Limb (tissue), 2 donors: ENCODE results near the gene PTPRN2.
"Not testable (repeated sequence)": the region's sequence is repeated elsewhere in the genome, so short reads cannot be mapped to it uniquely, and the experiment has no call there.

Experiments
- DNase-seq, 2 donors: peaks; one replicate each; pipeline ENCODE4 v3.0.0-alpha.2; 2016; ENCODE audit errors: extremely low spot score in 2 of 2

The PTPRN2 gene

DNA sequence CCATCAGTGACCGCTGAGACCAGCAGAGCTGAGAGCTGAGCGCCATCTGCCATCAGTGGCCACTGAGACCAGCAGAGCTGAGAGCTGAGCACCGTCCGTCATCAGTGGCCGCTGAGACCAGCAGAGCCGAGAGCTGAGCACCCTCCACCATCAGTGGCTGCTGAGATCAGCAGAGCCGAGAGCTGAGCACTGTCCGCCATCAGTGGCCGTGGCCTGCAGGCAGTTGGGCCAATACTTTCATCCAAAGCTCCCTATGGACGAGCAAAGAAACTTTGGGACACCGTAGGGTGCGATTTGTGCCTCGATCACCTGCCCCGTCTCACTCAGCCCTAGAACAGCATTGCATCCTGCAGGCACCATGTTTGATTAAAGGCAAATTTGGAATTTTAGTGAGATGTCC is 985.0 kb downstream of the PTPRN2 start:
- no peak for DNase-seq

DNA sequence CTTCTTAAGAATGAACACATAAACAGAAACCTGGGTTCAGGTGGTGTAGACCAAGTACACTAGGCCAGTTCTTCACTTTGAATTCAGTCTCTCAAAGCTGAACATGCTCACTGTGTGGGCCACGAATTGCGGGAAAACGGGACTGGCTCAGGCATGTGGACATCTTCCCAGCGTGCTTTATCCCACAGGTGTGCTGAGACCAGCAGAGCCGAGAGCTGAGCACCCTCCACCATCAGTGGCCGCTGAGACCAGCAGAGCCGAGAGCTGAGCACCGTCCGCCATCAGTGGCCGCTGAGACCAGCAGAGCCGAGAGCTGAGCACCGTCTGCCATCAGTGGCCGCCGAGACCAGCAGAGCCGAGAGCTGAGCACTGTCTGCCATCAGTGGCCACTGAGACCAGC is 985.5 kb downstream of the PTPRN2 start:
- no peak for DNase-seq

DNA sequence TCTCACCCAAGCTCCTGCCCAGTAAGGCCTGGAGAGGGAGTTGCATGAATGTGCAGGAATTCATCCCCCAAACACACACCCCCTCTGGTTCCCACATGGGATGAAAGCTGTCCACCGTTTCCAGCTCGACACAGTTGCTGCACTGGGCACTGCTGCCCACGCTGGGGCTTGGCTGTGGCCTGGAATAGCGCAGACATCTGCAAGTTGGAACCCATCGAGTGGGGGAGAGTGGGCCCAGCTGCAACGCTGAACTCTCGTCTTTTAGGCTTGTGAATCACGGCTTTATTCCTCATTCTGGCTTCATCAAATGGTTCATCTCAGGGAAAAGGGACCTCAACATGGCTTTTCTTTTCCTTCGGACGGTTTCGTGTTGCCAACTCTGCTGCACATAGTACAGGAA is 986.1 kb downstream of the PTPRN2 start:
- no peak for DNase-seq

DNA sequence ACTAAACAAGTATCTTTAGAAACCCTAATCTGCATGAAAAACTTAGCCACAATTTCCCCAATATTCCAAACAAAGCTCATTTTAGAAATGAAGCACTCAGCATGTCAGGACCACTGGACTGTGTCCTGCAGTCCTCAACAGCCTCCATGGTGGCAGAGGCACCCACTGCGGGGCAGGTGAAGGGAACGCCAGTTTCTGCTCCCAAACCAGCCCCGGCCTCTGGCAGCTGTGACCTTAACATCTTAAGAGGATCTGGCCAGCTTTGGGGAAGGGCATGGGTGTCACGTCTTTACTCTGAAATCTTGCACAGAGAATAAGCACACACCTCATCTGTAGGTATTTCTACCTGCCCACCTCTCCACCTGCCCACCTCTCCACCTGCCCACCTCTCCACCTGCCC is 988.1 kb downstream of the PTPRN2 start:
- no peak for DNase-seq

DNA sequence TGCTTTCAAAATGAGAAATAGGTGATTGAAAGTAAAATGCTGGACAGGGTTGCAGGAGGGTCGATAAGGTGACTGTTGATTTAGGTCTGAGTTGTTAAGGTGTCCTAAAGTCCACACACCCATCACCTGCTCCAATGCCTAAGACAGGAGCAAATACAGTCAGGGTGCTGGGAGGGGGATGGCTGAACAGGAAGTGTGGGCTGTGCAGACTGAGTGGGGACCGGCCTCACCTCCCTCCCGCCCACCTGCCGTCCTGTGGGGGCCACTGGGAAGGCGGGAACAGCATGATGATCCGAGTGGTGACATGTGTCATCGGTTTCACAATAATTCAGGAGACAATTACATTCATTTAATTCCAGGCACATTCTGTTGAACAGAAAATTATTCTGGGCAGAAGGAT is 990.1 kb downstream of the PTPRN2 start:
- DNase-seq, result no peak

DNA sequence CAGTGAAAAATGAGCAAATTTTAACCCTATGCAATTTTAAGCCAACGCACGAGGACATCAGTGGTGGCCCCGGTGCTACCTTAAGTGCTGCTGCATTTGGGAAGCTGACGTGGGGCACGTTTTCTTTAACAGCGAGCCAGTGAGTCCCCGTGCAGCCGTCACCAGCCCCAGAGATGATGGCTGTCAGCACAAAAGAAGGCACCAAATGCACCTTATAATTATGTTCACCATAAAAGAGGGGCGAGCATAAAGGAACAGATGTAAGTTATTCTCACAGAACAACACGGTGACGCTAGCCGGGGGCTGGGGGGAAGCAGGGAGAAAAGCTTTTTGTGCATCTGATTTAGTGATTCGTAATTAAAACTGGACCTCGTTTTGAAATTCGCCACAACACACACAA is 990.7 kb downstream of the PTPRN2 start:
- DNase-seq, result no peak

DNA sequence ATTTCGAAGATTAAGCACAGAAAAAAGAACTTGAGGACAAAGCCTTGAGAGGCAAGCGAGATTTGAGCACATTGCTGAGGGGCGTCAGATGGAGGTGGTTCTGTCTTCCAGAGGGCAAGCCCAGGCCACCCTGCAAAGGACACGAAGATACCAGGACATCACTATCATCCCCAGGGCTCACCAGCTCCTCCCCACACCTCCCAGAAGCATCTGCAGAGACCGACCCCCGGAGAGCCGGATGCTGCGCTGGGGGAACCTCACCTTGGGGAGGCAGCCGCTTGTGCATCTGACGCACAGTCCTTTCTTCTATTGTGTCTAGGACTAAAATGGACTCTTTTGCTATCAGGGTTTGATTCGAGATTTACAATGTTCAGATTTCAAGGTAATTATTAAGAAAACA is 991.2 kb downstream of the PTPRN2 start:
- DNase-seq, result no peak

DNA sequence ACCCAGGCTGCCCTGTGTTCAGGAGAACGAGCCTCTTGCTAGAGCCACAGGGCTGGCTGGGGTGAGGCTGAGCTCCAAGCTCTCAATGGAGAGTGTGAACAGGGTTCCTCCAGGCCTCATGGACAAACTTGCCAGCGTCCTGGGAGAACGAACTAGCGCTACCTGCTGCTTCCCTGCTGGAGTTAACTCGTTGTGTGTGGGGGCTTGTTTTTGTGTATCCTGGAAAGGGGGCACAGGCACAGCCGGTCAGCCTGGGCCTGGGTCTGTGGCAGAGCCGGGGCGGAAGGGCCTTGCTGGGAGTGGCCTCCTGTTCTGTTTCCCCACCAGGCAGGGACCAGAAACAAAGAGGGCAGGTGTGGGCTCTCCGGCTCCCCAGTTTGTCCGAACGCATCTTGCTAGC is 991.6 kb downstream of the PTPRN2 start:
- no peak for DNase-seq

DNA sequence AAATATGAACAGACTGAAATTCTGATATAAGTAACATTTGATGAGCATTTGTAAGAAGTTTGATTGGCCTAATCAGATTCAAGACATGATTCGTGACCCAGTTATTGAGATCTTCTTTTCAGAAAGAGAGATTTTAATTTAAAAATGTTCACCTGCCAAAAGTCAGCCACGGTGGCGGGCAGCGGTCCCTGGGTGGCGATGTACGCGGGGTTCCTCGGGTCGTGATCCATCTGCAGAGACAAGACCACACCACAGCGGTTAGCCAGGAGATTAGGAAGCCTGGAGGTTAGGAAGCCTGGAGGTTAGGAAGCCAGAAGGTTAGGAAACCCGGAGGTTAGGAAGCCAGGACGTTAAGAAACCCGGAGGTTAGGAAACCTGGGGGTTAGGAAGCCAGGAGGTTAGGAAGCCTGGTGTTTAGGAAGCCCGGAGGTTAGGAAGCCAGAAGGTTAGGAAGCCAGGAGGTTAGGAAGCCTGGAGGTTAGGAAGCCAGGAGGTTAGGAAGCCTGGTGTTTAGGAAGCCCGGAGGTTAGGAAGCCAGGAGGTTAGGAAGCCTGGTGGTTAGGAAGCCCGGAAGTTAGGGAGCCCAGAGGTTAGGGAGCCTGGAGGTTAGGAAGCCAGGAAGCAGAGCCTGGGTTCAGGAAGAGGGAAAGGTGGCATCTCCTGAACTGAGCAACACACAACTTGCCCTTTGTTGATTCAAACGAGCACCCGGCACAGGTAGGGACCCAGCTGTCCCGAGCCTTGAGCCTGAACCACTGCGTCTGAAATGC is 992.4 kb downstream of the PTPRN2 start:
- DNase-seq, result no peak

DNA sequence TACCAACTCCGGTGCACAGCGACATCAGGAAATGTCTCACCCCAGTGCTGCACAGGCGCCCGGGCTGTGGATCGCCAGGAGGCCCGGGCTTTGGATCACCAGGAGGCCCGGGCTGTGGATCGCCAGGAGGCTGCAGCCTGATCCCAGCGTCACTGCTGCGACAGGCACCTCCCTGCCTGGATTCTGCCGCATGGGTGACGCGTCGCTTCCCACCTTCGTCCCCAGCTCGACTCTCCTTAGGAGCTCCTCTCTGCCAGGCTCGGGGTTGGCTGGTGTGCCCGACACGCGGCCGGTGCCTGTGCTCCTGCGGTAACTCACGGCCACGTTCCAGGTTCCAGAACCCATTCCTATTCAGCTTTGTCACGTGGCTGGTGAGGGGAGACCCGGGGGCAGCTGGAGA is 993.3 kb downstream of the PTPRN2 start:
- no peak for DNase-seq

DNA sequence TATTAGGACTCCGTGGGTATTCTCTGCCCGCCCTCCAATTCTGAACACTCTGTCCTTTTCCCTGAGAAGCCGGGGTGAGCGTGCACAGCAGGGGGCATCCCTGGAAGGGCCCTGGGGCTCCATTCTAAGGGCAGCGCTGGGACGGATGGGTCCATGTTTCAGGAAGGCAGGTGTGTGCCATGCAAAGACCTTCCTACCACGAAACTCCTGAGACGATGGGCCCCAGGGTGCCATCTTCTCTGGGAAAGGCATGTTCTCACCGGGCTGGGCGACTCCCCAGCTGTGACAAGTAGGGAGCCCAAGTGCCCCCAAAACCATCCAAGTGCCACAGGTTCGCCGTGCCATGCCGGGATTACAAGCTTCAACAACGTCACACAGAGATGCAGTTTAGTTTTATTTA is 994.1 kb downstream of the PTPRN2 start:
- DNase-seq, result no peak

DNA sequence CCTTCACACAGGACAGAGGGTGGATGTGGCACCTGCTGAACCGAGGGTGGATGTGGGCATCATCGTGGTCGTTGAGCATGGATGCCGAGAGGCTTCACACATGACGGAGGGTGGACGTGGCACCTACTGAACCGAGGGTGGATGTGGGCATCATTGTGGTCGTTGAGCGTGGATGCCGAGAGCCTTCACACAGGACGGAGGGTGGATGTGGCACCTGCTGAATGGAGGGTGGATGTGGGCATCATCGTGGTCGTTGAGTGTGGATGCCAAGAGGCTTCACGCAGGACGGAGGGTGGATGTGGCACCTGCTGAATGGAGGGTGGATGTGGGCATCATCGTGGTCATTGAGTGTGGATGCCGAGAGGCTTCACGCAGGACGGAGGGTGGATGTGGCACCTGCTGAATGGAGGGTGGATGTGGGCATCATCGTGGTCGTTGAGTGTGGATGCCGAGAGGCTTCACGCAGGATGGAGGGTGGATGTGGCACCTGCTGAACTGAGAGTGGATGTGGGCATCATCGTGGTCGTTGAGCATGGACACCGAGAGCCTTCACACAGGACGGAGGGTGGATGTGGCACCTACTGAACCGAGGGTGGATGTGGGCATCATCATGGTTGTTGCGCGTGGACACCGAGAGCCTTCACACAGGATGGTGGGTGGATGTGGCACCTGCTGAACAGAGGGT is 994.8 kb downstream of the PTPRN2 start:
- DNase-seq, result not testable (repeated sequence)

DNA sequence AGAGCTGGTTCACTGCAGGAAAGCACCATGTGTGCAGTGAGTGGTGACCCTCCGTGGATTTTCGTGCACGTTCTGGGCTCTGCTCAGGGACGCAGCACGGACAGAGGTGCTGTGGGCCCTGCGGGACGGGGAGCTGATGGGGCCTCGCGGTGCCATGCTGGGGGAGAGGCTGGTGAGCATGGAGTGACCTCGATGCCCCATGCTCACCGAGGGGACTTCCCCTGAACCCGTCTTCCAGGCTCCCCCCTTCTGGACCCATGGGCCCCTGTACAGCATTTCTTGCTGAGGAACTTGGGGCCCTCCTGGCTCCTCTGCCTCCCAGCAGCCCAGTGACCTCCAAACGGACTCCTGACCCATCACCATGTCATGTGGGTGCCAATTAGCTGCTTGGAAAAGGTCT is 997.1 kb downstream of the PTPRN2 start:
- DNase-seq, result no peak

DNA sequence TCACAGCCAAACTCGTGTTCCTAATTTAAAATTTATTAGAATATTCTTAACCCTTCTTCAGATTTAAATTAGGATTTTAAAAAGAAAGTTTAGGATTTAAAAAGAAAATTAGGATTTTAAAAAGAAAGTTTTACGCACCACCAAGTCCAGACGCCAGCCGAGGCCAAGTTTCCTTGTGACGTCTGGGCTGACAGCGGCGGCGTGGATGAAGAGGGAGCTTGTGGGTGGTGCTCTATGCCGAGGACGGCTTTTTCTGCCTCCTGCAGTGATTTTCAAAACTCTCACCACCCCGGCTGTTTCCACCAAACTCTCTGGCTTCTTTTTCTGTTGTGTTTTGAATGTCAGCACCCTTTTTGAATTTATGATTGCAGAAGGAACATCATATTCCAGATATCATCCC is 997.9 kb downstream of the PTPRN2 start:
- DNase-seq, result no peak

DNA sequence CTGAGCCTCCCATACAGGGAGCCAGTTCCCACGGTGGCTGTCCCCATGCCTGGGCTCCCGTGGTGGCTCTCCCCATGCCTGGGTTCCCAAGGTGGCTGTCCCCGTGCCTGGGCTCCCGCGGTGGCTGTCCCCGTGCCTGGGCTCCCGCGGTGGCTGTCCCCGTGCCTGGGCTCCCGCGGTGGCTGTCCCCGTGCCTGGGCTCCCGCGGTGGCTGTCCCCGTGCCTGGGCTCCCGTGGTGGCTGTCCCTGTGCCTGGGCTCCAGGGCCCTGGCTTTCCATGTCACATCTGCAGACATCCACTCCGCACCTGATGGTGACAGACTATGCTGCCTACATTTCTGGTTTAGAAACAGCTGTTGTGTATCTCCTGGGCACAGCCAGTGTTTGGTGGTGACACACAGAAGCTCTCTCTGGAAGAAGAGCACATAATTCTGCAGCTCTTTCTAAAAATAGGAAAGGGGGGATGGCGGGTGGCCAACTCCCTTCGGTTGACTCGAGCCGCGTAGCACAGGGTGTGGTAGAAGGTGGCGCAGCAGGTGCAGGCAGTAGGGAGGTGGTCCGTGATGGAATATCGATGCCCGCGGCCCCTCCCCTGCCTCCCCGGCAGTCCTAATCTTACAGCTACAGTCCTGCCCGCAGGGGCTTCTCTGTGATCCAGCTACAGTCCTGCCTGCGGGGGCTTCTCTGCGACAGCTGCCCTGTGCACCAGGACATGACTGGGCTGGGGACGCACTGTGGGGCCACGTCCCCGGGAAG is 999.6 kb downstream of the PTPRN2 start:
- DNase-seq, result no peak

DNA sequence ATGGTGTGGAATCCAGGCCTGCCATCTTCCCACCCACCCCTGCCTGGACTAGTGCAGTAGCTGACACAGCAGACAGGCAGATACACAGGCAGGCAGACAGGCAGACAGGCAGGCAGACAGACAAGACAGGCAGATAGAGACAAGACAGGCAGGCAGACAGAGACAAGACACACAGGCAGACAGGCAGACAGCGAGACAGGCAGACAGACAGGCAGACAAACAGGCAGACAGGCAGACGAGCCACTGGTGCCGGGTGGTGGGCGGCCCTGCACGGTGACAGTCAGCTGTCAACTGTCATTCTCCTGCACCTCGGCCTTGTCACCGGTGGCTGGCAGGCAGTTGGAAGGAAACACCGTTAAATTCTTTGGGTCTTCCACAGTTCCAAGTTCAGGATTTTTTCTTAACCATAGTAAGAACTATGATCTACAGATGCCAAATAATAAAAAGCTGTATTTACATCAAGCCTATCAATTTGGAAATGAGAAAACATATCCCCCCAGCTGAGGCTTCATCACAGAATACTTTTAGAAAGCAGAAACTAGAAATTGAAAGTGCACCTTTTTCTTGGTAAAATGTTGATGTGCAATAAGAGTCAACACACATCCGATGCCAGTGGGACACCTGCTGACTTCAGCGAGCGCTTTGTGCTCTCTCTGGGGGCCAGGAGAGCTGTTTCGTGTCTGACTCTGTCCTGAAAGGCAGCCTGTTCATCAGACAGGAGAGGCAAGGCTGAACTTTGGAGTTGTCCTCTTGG is 1000.4 kb downstream of the PTPRN2 start:
- DNase-seq, result no peak

DNA sequence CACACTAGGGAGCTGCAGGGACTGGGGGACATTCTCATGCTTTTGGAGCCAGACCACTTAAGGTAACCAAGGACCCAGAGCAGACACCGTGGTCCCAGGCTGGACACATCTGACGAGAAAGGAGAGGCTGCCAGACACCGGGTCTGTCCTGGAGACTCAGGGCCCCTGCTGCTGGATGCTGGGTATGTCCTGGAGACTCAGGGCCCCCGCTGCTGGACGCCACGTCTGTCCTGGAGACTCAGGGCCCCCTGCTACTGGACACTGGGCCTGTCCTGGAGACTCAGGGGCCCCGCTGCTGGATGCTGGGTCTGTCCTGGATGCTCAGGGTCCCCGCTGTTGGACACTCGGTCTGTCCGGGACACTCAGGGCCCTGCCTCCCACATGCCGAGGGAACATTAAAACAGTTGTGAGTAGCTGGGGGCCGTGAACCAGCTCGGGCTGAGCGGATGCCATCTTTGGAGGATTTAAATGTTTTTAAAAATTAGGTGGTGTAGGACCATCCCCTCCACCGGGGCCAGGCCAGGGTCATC is 1001.1 kb downstream of the PTPRN2 start:
- no peak for DNase-seq

DNA sequence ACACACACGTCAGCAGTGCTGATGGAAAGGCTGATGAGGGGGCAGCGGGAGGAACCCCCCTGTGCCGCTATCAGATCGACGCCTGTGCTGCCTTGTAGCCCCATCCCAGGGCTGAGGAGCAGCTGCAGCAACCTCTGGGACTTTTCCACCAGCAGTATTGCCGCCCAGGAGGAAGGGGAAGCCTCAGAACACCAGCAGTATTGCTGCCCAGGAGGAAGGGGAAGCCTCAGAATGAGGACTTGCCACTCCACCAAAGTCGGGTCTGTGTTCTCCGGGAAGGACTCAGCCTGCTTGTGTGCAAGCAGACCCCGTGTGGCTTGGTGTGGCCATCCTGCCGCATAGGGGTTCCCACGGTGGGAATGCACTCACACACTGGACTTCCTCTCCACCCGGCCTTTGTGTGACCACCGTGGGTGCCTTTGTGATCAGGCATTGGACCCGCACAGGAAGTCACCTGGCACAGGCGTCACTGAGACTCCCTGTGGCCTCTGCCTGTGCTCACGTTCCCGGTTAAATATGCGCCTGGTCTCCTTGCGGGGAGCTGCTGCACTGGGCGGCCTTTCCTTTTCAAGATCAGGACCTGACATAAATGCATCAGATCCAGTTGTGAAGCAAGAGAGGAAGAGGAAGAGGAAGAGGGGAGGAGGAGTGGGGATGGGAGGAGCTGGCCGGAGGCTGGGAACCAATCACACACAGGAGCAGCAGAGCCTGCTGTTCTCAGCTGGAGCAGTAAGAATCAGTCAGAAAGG is 1002.3 kb downstream of the PTPRN2 start:
- no peak for DNase-seq

DNA sequence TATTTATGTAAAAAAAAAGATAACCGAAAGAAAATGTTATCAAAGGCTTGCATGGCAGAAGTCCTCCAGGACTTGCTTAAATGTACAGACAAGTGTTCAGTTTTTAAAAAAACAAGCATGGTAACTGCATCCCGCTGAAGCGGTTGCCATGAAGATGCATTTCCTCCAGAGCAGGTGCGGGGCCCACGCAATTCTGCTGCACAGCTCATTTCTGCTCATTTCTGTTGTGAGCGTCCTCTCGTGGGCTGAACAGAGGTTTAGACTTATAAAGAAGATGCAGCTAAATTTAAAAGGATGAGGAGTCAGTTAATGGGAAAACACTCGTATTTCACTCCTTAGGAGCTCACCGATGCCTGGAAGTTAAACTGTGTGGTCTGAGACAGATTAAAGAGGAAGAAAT is 1003.2 kb downstream of the PTPRN2 start:
- DNase-seq, result no peak

DNA sequence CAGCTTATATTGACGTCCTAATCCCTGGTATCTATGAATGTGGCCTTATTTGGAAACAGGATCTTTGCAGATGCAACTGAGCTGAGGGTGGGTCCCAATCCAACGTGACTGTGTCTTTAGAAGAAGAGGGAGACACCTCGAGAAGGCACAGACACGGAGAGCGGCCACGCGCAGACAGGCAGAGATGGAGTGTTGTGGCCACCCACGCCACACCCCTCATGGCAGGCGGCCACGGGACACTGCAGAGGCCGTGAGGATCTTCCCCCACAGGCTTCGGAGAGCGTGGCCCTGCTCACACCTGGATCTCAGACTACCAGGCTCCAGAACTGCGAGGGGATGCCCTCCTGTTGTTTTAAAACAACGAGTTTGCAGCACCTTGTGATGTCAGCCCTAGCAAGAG is 1005.9 kb downstream of the PTPRN2 start:
- DNase-seq, result no peak

DNA sequence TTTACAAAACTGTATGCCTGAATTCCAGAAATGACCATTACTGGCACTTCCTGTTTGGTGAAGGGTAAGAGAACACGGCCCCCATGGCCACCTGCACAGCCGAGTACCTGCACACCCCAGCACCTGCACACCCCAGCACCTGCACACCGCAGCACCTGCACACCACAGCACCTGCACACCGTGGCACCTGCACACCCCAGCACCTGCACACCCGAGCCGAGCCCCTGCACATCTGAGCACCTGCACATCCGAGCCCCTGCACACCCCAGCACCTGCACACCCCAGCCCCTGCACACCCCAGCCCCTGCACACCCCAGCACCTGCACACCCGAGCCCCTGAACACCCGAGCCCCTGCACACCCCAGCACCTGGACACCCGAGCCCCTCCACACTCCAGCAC is 1007.3 kb downstream of the PTPRN2 start:
- DNase-seq, result no peak
